Fibroblast of lung (primary cell): ENCODE measurements around the gene DTD1. TPM values are rescaled to one million over a fixed set of nuclear protein-coding genes. Genes with fewer than 3 reads are reported as not detected.

Experiments used
- DNase-seq, 2 donors: peaks; one replicate each; pipeline versions ENCODE4 v3.0.0 to v3.0.0-alpha.2; 2010; ENCODE audit warnings: low read depth in 2 of 2
- H2AFZ ChIP-seq: 2 replicates; pipeline ENCODE4 v1.5.1; 2012; ENCODE audit warnings: low read length, control low read depth, inconsistent platforms
- H3K27ac ChIP-seq: 2 replicates; pipeline ENCODE4 v1.5.1; 2011; ENCODE audit warnings: low read length, control low read depth; ENCODE audit not compliant: insufficient read depth
- H3K27me3 ChIP-seq: 2 replicates; pipeline ENCODE4 v1.5.1; 2011; ENCODE audit warnings: mild to moderate bottlenecking, low read length; ENCODE audit not compliant: control insufficient read depth, insufficient read depth
- H3K36me3 ChIP-seq: 2 replicates; pipeline ENCODE4 v1.5.1; 2011; ENCODE audit warnings: low read length; ENCODE audit not compliant: control insufficient read depth, insufficient read depth
- H3K4me1 ChIP-seq: 2 replicates; pipeline ENCODE4 v1.5.1; 2011; ENCODE audit warnings: low read length; ENCODE audit not compliant: control insufficient read depth, insufficient read depth; ENCODE audit errors: extremely low read depth
- H3K4me2 ChIP-seq: 2 replicates; pipeline ENCODE4 v1.5.1; 2011; ENCODE audit warnings: low read length, control low read depth; ENCODE audit not compliant: insufficient read depth; ENCODE audit errors: extremely low read depth
- H3K4me3 ChIP-seq, 4 experiments: fragments of 200-600 bp in 1 of 4; sonication (generic) in 1 of 4; replicated peaks in 1 of 4; 2 replicates each; pipeline ENCODE4 v1.5.1; 2011 to 2016; ENCODE audit warnings: low read length in 4 of 4, low read depth in 3 of 4, mild to moderate bottlenecking in 3 of 4, control low read depth in 2 of 4, inconsistent platforms in 1 of 4, mixed read lengths in 1 of 4; ENCODE audit not compliant: insufficient read depth in 1 of 4; ENCODE audit errors: control extremely low read depth in 1 of 4
- H3K79me2 ChIP-seq: 2 replicates; pipeline ENCODE4 v1.5.1; 2012; ENCODE audit warnings: mild to moderate bottlenecking, low read length, inconsistent platforms; ENCODE audit not compliant: control insufficient read depth, insufficient read depth
- H3K9ac ChIP-seq: 2 replicates; pipeline ENCODE4 v1.5.1; 2011; ENCODE audit warnings: mild to moderate bottlenecking, low read length, control low read depth; ENCODE audit not compliant: insufficient read depth
- H3K9me3 ChIP-seq: 2 replicates; pipeline ENCODE4 v1.5.1; 2012; ENCODE audit warnings: low read depth, low read length; ENCODE audit not compliant: control insufficient read depth, insufficient read depth
- H4K20me1 ChIP-seq: 2 replicates; pipeline ENCODE4 v1.5.1; 2011; ENCODE audit warnings: low read length; ENCODE audit not compliant: control insufficient read depth, insufficient read depth; ENCODE audit errors: extremely low read depth
- EZH2 ChIP-seq: IDR thresholded peaks from 2 replicates; pipeline ENCODE4 v1.5.1; 2012; ENCODE audit warnings: low read length, control low read depth, mild to moderate bottlenecking; ENCODE audit errors: missing control alignments
- polyA minus RNA-seq: library from RNA; depleted of rRNA, polyadenylated mRNA; stranded (reverse); fragments of >200 nt; gene quantifications from 2 replicates; pipeline ENCODE4 v1.2.3, GENCODE V29; 2011; ENCODE audit warnings: low replicate concordance
- polyA plus RNA-seq, 2 donors: library from polyadenylated mRNA; depleted of rRNA in 1 of 2; stranded (reverse) in 1 of 2; unstranded in 1 of 2; fragments of >200 nt; gene quantifications; 2 replicates each; pipeline ENCODE4 v1.2.1, GENCODE V29; 2011 to 2012; ENCODE audit warnings: missing spikeins in 1 of 2
- total RNA-seq: library from RNA; depleted of rRNA; stranded (reverse); fragments of >200 nt; gene quantifications from 2 replicates; pipeline ENCODE4 v1.2.1, GENCODE V29; 2014
- TF ChIP-seq, protein P1 (sequence below), 2 donors: IDR thresholded peaks in 1 of 2; conservative IDR thresholded peaks in 1 of 2; 1 replicate in 1 of 2; 2 replicates in 1 of 2; pipeline ENCODE4 v1.5.1; 2011 to 2012; ENCODE audit warnings: low read length in 2 of 2, control low read depth in 1 of 2, inconsistent platforms in 1 of 2, low read depth in 1 of 2, mild to moderate bottlenecking in 1 of 2

DTD1 gene, protein sequence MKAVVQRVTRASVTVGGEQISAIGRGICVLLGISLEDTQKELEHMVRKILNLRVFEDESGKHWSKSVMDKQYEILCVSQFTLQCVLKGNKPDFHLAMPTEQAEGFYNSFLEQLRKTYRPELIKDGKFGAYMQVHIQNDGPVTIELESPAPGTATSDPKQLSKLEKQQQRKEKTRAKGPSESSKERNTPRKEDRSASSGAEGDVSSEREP
- 50.8 and 71.0 TPM in 2 replicates for total RNA-seq
- 60.8 and 102 TPM in 2 replicates for polyA plus RNA-seq
- polyA plus RNA-seq (2012) = 62.0 and 96.6 TPM in 2 replicates
- 21.9 and 30.3 TPM in 2 replicates for polyA minus RNA-seq

DNA sequence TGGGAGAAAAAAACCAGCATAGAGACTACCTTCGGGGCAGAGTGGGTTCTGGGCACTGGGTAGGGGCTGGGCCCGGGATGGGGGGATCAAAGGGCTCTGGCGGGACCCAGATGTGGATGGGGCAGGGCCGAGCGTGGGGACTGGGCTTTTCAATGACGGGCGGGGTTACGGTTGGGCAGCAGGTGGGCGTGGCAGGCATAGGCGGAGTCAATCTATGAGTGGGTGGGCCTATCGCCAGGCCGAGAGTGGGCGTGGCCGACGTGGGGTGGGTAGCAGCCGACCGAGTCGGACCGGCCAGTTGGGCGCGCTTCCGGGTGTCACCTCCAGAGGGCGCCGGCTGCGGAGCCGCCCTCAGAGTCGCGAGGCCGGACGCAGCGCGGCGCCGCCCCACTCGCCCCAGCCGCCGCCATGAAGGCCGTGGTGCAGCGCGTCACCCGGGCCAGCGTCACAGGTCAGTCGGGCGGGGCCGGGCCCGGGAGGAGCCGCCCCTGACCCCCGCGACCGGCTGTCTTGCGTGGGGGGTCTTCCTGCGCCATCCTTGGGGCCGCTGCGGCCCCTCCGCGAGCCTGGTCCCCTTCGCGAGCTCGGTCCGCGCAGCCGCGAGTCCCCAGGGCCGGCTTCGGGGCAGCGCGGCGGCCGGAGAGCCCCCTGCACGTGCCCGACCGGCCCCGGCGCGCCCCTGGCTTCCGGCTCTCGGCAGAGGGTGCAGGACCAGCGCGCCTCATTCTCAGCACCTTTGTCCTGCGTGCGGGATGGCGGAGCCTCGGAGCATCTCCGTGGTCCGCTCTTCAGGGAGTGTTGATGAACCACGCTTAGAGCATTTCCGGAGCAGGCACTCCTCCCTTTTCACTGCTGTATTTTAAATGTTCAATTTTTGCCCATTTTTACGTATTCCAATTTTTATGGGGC is at the start of gene DTD1:
Gene DTD1, plus strand, starts transcription at position 390 of the 909 bp plus-strand sequence. Its CDS starts 19 bp downstream, at position 409.
- Histone ChIP-seq H3K4me1 (no peaks in the 10 kb centered on the region), H3K9ac (peak within 1 kb of the TSS; percentile 87), H2AFZ (peak within 1 kb of the TSS; percentile 91), H4K20me1 (no peaks in the 10 kb centered on the region), H3K36me3 (no peaks in the 10 kb centered on the region), H3K27me3 (no peaks in the 10 kb centered on the region), H3K27ac (peak within 1 kb of the TSS; percentile 87), H3K4me2 (peak within 1 kb of the TSS; percentile 94), H3K9me3 (no peaks in the 10 kb centered on the region), H3K79me2 (peaks cover 6% of the 10 kb centered on the region), H3K4me3 (peak within 1 kb of the TSS; percentile 89 to 96 (median 94))
- TF ChIP-seq, protein P1, sequence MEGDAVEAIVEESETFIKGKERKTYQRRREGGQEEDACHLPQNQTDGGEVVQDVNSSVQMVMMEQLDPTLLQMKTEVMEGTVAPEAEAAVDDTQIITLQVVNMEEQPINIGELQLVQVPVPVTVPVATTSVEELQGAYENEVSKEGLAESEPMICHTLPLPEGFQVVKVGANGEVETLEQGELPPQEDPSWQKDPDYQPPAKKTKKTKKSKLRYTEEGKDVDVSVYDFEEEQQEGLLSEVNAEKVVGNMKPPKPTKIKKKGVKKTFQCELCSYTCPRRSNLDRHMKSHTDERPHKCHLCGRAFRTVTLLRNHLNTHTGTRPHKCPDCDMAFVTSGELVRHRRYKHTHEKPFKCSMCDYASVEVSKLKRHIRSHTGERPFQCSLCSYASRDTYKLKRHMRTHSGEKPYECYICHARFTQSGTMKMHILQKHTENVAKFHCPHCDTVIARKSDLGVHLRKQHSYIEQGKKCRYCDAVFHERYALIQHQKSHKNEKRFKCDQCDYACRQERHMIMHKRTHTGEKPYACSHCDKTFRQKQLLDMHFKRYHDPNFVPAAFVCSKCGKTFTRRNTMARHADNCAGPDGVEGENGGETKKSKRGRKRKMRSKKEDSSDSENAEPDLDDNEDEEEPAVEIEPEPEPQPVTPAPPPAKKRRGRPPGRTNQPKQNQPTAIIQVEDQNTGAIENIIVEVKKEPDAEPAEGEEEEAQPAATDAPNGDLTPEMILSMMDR (conservative IDR thresholded peaks at IDR 0.05 in 1 of 2, IDR thresholded peaks at IDR 0.05 in 1 of 2; ENCODE audit: low read depth in 1 of 2, low read length in 2 of 2) = peak; percentile 45 to 54
- no peak for TF ChIP-seq EZH2
- DNase-seq = peak; percentile 77 to 89

DNA sequence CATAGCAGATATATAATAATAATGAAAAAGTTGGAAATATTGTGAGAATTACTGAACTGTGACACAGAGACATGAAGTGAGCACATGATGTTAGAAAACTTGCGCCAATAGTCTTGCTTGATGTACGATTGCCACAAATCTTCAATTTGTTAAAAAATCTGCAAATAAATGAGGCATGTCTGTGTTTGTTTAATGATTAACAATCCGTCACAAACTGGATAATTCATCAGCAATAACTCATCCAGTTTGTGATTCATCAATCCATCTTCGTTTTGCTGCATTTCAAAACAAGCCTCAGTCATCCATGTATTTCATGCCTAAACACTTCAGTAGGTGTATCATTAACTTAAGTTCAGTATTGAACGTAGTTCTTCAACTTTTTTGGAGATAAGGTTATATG is 46.1 kb upstream of the DTD1 start:
- Histone ChIP-seq H3K27ac (no peak overlapping the region), H3K27me3 (no peaks in the 10 kb centered on the region), H3K9ac (no peak overlapping the region), H3K79me2 (no peaks in the 10 kb centered on the region), H3K36me3 (peaks cover 9% of the 10 kb centered on the region), H2AFZ (no peak overlapping the region), H4K20me1 (no peaks in the 10 kb centered on the region), H3K4me2 (no peak overlapping the region), H3K4me1 (no peaks in the 10 kb centered on the region), H3K9me3 (no peaks in the 10 kb centered on the region), H3K4me3 (no peak overlapping the region)
- DNase-seq = peak in 1 of 2 donors; percentile 23
- TF ChIP-seq EZH2 = no peak
- TF ChIP-seq, protein P1 (conservative IDR thresholded peaks at IDR 0.05 in 1 of 2, IDR thresholded peaks at IDR 0.05 in 1 of 2; ENCODE audit: low read depth in 1 of 2, low read length in 2 of 2) = no peak

DNA sequence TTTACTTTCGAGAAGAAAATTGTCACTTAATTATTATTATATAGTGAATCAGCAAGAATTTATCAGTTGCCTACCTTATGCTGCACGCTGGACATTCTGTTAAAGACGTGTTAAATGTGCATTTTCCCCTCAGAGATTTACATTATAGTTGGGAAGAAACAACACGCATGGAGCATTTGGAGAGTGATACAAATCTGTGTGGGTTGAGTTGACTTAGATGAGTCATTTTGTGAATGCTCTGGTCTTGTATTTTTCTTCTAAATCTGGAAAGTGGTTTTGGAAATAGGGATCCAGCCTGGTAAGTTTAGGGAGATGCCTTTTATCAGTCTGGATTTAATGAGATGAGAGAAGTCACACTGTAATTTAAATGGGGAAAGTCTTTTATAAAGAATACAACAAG is 44.6 kb upstream of the DTD1 start:
- no peak overlapping the region for H3K27ac ChIP-seq
- H4K20me1 ChIP-seq = no peaks in the 10 kb centered on the region
- H2AFZ ChIP-seq = no peak overlapping the region
- no peaks in the 10 kb centered on the region for H3K4me1 ChIP-seq
- H3K79me2 ChIP-seq = no peaks in the 10 kb centered on the region
- no peaks in the 10 kb centered on the region for H3K9me3 ChIP-seq
- H3K4me3 ChIP-seq = no peak overlapping the region
- no peaks in the 10 kb centered on the region for H3K27me3 ChIP-seq
- DNase-seq = peak in 1 of 2 donors; percentile 20
- H3K36me3 ChIP-seq = peaks cover 11% of the 10 kb centered on the region
- TF ChIP-seq, protein P1 (conservative IDR thresholded peaks at IDR 0.05 in 1 of 2, IDR thresholded peaks at IDR 0.05 in 1 of 2; ENCODE audit: low read depth in 1 of 2, low read length in 2 of 2) = no peak
- TF ChIP-seq EZH2 = no peak
- no peak overlapping the region for H3K4me2 ChIP-seq
- H3K9ac ChIP-seq = no peak overlapping the region
